Measurements from ENCODE around the gene IL32. TPM values are rescaled to one million over a fixed set of nuclear protein-coding genes. Genes with fewer than 3 reads are reported as not detected.

IL32 gene
- total and polyA plus RNA-seq, 9 of the 15 experiments (the other 6 are each of a cell fraction or from before 2014, with no cell fraction given) = 0.21 to 2.2 (median 0.37) TPM; not detected in 3

GRCh38 chr16:3023415-3023668 lies 42.1 kb upstream of the IL32 start:
- FAIRE-seq (no peak), ATAC-seq (peak; percentile 0; the same call in 2 of the 3 replicates), DNase-seq (ENCODE audit: extremely low read depth in 1 of 4, low spot score in 3 of 4) (peak in 2 of 4 experiments; percentile 14 to 68)
- H3K9me1 ChIP-seq (ENCODE audit: control insufficient read depth, insufficient read depth, low read length) = peaks cover 2% of the 10 kb centered on the region
- no peaks in the 10 kb centered on the region for H3K27me3 ChIP-seq (ENCODE audit: control insufficient read depth in 2 of 2, insufficient read depth in 2 of 2, low read length in 2 of 2)
- peaks cover 28% of the 10 kb centered on the region for H4K20me1 ChIP-seq (replicated peaks; ENCODE audit: control insufficient read depth, insufficient read depth, low read length)
- peak overlapping the region; percentile 83 for H3K4me2 ChIP-seq (ENCODE audit: insufficient read depth, low read length)
- H3K4me3 ChIP-seq = peak overlapping the region; percentile 82
- no peak overlapping the region for H2AFZ ChIP-seq (ENCODE audit: low read depth, low read length)
- peaks cover 39% of the 10 kb centered on the region; the same call in 2 of the 3 replicates for H3K36me3 ChIP-seq (ENCODE audit: control insufficient read depth, insufficient read depth, low read length)
- H3K9ac ChIP-seq (ENCODE audit: insufficient read depth in 1 of 2, low read depth in 2 of 2, low read length in 2 of 2) = peak overlapping the region; percentile 88 to 95; a peak in 3 of 4 replicates
- in situ Hi-C loops (cut with MboI) (no loop called here), intact Hi-C loops (cut with micrococcal nuclease) (loop anchor here (10.0 kb wide), 1 partner anchor 59 kb away; the partner anchor contains the start of genes KREMEN2 and PAQR4)
- CTCF ChIA-PET (ENCODE audit: low intra/inter-chr PET ratio) = no interaction called here
- no TSS peak for BruUV-seq (replicated peaks)
- peaks cover 42% of the 10 kb centered on the region for H3K79me2 ChIP-seq (ENCODE audit: control insufficient read depth, insufficient read depth, low read length)
- H3K27ac ChIP-seq (ENCODE audit: extremely low read depth, low read depth, low read length) = peak overlapping the region; percentile 90
- POLR2A ChIA-PET = interaction anchor here (0.5 to 2.7 kb wide), 12 partner anchors 8 to 215 kb away, joined by 3 to 15 read pairs (median 4); no protein-coding TSS in a partner anchor
- no peaks in the 10 kb centered on the region for H3K9me3 ChIP-seq (replicated peaks; ENCODE audit: control insufficient read depth, insufficient read depth, low read depth, low read length)
- peaks cover 26 to 87% of the 10 kb centered on the region in 2 experiments for H3K4me1 ChIP-seq (replicated peaks in 1 of 2; ENCODE audit: control insufficient read depth in 2 of 2, insufficient read depth in 2 of 2, low read length in 2 of 2)
- 9% methylated on average over 6 of the region's 6 CpGs for WGBS (ENCODE audit: insufficient coverage, low coverage, missing lambda C conversion rate)
- TF ChIP-seq ILF3 (IDR thresholded peaks at IDR 0.05; ENCODE audit: borderline replicate concordance) (0 out of 2 replicates have a peak, but pooled peaks have one; percentile 23), ZNF263 (CRISPR knock-in tag; IDR thresholded peaks at IDR 0.05; ENCODE audit: borderline replicate concordance) (0 out of 2 replicates have a peak, but pooled peaks have one; percentile 15), ETV6 (IDR thresholded peaks at IDR 0.05; ENCODE audit: borderline replicate concordance in 1 of 2, low read depth in 2 of 2, low read length in 1 of 2) (peak in 1 of 2 experiments; percentile 17; a peak in 1 of 4 replicates), ETV6 (CRISPR knock-in tag; IDR thresholded peaks at IDR 0.05; ENCODE audit: borderline replicate concordance) (no peak), NFIC (IDR thresholded peaks at IDR 0.05) (peak; percentile 50; the same call in 1 of the 2 replicates), THRAP3 (IDR thresholded peaks at IDR 0.05; ENCODE audit: borderline replicate concordance) (0 out of 2 replicates have a peak, but pooled peaks have one; percentile 11), ZNF766 (CRISPR knock-in tag; conservative IDR thresholded peaks at IDR 0.05) (no peak), KLF16 (IDR thresholded peaks at IDR 0.05) (no peak), RAD21 (CRISPR knock-in tag; conservative IDR thresholded peaks at IDR 0.05 in 1 of 2, IDR thresholded peaks at IDR 0.05 in 1 of 2) (no peak), ATF6 (CRISPR knock-in tag; IDR thresholded peaks at IDR 0.05) (no peak), NFE2 (IDR thresholded peaks at IDR 0.05; ENCODE audit: low read depth) (no peak), HMGN3 (IDR thresholded peaks at IDR 0.05; ENCODE audit: borderline replicate concordance, extremely low read depth, insufficient read length, low read depth, low read length) (no peak), CXXC5 (CRISPR knock-in tag; IDR thresholded peaks at IDR 0.05) (no peak)
- TF ChIP-seq, protein P1, sequence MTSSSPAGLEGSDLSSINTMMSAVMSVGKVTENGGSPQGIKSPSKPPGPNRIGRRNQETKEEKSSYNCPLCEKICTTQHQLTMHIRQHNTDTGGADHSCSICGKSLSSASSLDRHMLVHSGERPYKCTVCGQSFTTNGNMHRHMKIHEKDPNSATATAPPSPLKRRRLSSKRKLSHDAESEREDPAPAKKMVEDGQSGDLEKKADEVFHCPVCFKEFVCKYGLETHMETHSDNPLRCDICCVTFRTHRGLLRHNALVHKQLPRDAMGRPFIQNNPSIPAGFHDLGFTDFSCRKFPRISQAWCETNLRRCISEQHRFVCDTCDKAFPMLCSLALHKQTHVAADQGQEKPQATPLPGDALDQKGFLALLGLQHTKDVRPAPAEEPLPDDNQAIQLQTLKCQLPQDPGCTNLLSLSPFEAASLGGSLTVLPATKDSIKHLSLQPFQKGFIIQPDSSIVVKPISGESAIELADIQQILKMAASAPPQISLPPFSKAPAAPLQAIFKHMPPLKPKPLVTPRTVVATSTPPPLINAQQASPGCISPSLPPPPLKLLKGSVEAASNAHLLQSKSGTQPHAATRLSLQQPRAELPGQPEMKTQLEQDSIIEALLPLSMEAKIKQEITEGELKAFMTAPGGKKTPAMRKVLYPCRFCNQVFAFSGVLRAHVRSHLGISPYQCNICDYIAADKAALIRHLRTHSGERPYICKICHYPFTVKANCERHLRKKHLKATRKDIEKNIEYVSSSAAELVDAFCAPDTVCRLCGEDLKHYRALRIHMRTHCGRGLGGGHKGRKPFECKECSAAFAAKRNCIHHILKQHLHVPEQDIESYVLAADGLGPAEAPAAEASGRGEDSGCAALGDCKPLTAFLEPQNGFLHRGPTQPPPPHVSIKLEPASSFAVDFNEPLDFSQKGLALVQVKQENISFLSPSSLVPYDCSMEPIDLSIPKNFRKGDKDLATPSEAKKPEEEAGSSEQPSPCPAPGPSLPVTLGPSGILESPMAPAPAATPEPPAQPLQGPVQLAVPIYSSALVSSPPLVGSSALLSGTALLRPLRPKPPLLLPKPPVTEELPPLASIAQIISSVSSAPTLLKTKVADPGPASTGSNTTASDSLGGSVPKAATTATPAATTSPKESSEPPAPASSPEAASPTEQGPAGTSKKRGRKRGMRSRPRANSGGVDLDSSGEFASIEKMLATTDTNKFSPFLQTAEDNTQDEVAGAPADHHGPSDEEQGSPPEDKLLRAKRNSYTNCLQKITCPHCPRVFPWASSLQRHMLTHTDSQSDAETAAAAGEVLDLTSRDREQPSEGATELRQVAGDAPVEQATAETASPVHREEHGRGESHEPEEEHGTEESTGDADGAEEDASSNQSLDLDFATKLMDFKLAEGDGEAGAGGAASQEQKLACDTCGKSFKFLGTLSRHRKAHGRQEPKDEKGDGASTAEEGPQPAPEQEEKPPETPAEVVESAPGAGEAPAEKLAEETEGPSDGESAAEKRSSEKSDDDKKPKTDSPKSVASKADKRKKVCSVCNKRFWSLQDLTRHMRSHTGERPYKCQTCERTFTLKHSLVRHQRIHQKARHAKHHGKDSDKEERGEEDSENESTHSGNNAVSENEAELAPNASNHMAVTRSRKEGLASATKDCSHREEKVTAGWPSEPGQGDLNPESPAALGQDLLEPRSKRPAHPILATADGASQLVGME (CRISPR knock-in tag; IDR thresholded peaks at IDR 0.05) = 0 out of 2 replicates have a peak, but pooled peaks have one; percentile 3
